Activated CD8-positive, alpha-beta memory T cell treated with anti-CD3 and anti-CD28 coated beads for 1 hour (primary cell): ENCODE data around the gene SYNRG.

Experiments used
- DNase-seq, 2 donors: peaks; one replicate each; pipeline ENCODE4 v3.0.0-alpha.2; 2020; ENCODE audit warnings: low read depth in 1 of 2; ENCODE audit errors: extremely low read depth in 1 of 2

The SYNRG gene

DNA sequence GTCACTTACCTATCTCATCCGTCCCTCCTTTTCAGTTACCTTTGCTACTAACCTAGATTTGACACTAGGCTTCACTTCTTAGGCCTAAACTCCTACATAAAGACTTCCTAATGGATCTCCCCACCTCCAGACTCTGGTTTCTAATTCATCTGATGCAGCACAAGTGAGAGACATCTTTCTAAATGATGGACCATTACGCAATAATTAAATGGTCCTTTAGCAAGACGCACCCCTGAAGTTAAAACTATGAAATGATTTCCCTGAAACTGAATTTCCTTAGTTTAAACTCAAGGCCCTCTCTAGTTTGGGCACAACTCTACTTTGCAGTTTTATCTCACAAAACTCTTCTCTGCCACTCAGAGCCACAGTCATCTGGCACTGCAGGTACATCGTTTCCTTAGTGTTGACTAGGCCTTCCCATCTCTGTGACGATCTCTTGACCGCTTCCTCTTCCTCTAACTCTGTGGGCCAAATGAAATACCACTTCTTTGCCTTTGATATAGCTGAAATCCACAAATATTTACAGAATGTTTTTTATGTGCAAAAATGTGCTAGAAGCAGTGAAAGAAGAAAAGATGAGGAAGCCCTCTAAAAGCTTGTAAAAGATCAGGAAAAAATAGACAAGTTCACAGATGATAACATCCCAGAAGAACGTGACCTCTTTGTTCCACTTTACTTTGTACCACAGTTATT is 3.3 kb downstream of the SYNRG start:
- no peak for DNase-seq

GRCh38 chr17:37605081-37605480 is 4.1 kb downstream of the SYNRG start:
- DNase-seq: no peak

- no peak for DNase-seq
Observed at GRCh38 chr17:37604556-37604955, 4.7 kb downstream of the SYNRG start.

- DNase-seq: no peak
Observed at GRCh38 chr17:37598145-37598544, 11.1 kb downstream of the SYNRG start.

GRCh38 chr17:37592291-37592690 is 16.9 kb downstream of the SYNRG start:
- no peak for DNase-seq

GRCh38 chr17:37585066-37585465 is 24.2 kb downstream of the SYNRG start:
- DNase-seq: no peak

DNA sequence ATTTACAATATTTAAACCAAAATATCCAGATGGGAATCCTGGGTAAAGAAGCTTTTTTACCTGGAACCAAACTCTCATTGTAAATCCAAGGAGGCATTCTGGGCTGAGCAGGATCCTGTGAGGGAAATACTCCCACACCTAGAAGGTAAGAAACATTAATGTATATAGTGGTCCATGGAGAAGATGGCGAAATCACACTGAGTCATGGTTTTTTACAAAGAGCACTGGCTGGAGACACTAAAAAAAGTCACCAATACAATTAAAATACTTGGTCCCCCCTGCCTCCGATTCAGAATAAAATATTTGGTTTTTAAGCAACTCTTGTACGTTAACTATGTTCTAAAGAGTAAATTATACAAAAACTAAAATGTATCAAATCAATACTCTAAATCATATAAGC is 32.9 kb downstream of the SYNRG start:
- no peak for DNase-seq

- DNase-seq: no peak
Observed at GRCh38 chr17:37574427-37574826, 34.8 kb downstream of the SYNRG start.

GRCh38 chr17:37571674-37572073 is 37.5 kb downstream of the SYNRG start:
- no peak for DNase-seq

- peak in 1 of 2 donors; percentile 1 for DNase-seq
Observed at GRCh38 chr17:37570527-37571093, 38.6 kb downstream of the SYNRG start.

DNA sequence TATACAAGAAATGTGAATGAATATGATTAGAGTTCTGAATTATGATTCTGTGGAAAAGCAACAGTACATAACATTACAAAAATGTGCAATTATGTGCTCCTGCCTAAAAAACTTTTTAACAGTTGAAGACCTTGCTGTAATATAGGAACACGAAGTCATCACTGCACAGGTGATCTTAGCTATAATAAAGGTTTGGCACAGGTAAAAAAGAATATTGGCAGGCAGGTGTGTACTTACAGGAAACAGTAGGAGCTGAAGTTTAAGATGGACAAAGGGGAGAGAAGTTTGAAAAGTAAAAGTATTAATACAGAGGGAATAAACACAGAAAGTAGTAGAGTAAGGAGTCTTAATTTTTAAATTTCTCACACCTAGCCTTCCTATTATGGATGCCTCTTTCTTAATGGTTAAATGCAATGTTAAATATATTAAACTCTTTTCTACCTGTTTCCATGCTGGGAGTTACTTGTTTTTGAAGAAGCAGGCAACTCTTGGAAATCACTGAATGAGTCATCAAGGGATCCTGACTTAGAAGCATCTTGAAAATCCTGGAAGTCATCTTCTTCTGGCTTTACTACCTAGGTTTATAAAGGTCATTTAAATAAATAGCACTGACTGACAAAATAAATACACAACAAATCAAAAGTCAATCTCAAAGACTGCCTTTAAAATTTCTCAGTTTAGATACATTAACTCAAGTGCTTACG is 40.7 kb downstream of the SYNRG start:
- no peak for DNase-seq

DNA sequence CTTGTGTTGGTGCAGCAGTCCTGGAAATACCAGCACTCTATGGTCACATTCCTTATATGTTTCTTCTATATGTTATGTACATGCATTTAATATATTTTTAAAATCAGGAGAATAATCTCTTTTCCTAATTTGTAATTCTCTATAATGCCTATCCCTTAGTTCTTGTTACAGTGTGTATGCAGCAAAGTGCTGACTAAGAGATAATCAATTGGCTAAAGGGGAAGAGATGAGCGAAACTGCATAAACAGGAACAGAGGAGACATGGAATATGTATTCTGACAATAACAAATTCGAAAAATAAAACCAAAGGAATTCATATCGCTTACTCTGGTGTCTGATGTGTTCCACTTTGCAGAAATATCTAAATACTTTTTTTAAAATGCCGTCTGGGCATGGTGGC is 41.7 kb downstream of the SYNRG start:
- DNase-seq: no peak

DNA sequence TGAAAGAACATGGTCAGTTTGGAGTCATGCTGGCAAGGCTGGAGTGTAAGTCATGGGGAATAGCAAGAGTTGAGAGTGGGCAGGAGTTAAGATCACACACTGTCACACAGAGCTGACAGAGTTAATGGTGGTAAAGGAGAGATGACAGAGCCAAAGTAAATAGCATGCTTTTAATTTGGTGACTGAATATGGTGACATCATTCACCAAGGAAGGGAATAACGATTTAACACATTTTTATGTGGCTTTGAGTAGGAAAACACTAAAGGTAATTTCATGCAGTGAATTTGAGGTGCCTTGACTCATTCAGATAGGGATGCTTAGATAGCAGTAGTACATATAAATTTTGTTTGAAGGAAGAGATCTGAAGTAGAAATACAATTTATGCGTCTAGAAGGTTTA is 42.1 kb downstream of the SYNRG start:
- no peak for DNase-seq

- no peak for DNase-seq
Observed at GRCh38 chr17:37564252-37564651, 45.0 kb downstream of the SYNRG start.

DNA sequence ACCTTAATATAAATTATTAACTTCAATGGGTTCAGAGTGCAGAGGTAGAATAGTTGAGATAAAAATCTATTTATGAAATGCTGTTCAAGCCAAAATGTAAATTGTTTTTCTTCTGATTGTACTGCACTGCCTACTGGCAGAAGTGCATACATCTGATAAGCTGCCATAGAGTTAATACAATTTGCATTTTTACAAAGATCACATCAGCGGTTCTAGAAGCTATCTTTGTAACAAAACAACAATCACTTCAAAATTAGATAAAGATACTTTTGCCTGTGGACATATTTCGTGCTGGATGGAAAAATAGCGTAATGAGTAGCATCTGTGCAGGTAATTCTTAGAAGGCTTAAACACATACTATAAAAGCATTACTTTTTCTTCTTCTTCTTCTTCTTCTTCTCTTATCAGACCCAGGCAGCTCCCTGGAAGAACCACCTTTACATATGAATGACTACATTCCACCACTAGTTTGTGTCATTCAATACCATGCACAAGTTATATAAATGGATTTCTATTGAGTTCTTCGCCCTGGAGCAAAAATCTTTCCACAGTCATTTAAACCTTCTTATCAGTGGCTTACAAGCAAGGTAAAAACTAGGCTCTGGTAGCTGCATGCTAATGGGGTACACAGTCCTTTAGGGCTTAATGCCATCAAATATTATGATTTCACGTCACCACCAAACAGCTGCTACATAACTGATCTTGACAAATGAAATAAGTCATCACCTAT is 47.0 kb downstream of the SYNRG start:
- no peak for DNase-seq

GRCh38 chr17:37558299-37558698 is 50.9 kb downstream of the SYNRG start:
- no peak for DNase-seq

GRCh38 chr17:37557482-37557881 is 51.7 kb downstream of the SYNRG start:
- DNase-seq: no peak

GRCh38 chr17:37555386-37555785 is 53.8 kb downstream of the SYNRG start:
- no peak for DNase-seq

DNA sequence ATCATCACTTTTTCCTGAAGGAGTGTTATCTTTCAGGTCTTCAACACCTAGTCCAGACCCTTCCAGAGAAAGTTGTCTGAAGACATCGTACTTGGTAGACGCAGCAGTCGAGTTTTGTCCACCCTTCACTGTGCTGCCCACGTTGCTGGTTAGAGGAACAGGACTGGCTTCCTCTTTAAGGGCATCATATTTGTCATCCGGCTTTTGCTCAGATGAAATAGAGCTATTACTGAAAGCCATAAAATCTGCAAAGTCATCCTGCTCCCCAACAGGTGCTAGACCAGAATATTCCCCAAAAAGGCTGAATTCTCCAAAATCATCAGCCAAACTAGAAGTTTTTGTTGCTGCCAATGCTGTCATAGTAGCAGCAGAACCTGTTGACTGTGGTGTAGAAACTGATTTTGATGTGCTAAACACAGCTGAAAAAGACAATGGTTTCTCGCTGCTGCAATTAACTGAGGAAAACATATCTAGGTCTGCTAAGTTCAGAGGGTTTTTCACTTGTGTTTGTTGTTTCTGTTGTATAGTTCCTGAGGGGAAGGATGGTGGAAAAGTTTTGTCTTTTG is 55.7 kb downstream of the SYNRG start:
- DNase-seq: no peak

DNA sequence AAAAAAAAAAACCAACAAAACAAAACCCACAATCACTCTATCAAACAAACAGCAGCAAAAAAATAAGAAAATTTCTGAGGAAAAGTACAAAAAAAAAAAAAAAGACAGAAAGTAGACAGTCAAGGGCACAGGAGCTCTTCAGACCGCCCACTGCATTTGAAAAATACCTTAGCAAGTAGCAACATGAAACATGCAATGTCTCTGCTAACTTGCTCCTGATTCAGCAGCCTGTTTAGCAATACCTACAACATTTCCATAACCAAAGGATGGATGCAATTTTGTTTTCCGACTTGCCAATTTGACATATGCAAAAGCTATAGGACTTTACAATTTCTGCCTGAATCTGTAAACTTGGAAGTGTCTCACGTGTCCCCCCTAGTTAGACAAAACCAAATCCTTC is 57.4 kb downstream of the SYNRG start:
- DNase-seq: no peak

GRCh38 chr17:37547986-37548385 is 61.2 kb downstream of the SYNRG start:
- no peak for DNase-seq
